Neural progenitor cell (in vitro differentiated cells): ENCODE data around the gene CIBAR2.

Source experiments
- EZH2 ChIP-seq: fragments of 200-600 bp; sonication (generic); IDR thresholded peaks from 2 replicates; pipeline ENCODE4 v1.6.1; 2017; ENCODE audit warnings: antibody characterized with exemption, mild to moderate bottlenecking, moderate library complexity
- EZH2phosphoT487 ChIP-seq: fragments of 200-600 bp; sonication (generic); IDR thresholded peaks from 2 replicates; pipeline ENCODE4 v1.6.1; 2017; ENCODE audit warnings: antibody characterized with exemption
- TF ChIP-seq, protein P1 (sequence below): fragments of 200-600 bp; sonication (generic); IDR thresholded peaks from 2 replicates; pipeline ENCODE4 v1.5.1; 2017; ENCODE audit warnings: antibody characterized with exemption, mild to moderate bottlenecking

DNA sequence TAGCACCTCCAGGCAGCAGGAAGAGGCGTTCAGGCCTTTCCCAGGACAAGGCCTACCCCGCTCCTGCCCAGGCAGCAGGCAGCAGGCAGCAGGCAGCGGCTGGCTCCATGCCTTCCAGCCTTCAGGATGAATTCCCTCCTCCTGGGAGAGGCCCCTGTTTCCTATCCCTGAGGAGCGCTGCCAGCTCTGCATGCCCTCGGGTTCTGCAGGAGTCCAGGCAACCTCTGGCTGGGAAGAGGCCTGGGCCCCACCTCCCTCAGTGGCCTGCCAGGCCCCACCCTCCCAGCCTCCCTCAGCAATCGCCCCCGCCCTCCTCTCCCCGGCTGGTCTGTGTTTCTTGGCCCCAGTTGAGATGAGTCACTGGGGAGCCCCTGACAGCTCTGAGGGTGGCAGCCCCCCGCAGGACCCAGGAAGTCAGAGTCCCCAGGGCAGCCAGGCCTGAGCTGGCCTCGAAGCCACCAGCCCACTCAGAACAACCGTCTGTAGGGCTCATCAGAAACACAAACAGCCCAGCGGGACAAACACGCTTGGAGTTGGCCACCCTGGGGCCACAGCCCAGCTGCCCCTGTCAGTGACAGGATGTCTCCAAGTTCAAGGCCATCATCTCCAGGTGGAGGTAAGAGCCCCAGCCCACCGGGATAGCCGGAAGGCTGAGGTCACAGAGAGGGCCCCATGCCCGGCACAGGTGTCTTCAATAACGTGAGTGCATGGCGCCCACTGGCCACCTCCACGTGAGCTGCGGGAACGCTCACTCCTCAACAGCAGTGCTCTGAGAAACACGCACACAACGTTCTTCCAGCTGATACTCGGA is 39.5 kb upstream of the CIBAR2 start:
- TF ChIP-seq, protein P1, sequence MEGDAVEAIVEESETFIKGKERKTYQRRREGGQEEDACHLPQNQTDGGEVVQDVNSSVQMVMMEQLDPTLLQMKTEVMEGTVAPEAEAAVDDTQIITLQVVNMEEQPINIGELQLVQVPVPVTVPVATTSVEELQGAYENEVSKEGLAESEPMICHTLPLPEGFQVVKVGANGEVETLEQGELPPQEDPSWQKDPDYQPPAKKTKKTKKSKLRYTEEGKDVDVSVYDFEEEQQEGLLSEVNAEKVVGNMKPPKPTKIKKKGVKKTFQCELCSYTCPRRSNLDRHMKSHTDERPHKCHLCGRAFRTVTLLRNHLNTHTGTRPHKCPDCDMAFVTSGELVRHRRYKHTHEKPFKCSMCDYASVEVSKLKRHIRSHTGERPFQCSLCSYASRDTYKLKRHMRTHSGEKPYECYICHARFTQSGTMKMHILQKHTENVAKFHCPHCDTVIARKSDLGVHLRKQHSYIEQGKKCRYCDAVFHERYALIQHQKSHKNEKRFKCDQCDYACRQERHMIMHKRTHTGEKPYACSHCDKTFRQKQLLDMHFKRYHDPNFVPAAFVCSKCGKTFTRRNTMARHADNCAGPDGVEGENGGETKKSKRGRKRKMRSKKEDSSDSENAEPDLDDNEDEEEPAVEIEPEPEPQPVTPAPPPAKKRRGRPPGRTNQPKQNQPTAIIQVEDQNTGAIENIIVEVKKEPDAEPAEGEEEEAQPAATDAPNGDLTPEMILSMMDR, result no peak
- TF ChIP-seq EZH2 (no peak), EZH2phosphoT487 (no peak)
